OCI-M2 (cell line): ENCODE measurements around the gene PTH2.

ENCODE experiments used
- DNase-seq: peaks from one replicate; lab custom pipeline; 2025; ENCODE audit not compliant: unreplicated experiment; lab: John Stamatoyannopoulos, UW

Gene PTH2

GRCh38 chr19:49415102-49415809 is 8.0 kb downstream of the PTH2 start:
- no peak for DNase-seq

DNA sequence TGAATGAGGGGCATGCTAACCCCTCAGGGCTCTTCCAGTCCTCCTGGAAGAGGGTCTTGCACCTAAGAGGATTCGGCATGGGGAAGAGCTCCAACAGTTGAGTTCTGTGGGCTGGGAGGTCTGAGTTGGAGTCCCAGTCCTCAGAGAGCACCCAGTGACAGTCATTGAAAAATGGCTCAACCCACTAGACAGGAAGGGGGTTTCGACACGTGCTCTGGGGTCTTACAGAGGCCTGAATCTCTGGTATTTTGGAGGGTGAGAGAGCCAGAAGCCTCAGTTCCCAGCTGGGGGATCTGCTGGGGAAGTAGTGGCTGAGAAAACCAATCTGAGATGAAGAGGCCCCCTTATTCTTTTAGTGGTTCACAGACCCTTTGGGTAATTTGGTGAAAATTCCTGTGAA is 9.0 kb downstream of the PTH2 start:
- no peak for DNase-seq

DNA sequence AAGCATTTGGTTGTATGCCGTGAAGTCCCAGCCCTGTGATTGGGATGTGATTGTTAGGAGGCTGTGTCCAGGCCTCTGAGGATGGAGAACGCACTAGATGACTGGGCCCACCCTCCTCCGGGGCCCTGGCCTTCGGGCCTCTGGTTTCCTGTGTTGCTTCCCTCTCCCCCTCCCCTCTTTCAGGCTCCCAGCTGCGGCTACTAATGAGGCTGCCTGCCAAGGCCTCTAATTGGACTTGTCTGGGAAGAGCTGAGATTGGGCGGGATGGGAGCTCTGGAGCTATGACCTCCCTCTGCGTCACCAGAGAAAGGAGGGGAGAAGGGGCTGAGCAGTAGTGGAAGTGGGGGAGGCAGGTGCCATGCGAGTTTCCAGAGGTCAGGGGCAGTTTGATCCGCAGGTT is 9.9 kb downstream of the PTH2 start:
- no peak for DNase-seq

DNA sequence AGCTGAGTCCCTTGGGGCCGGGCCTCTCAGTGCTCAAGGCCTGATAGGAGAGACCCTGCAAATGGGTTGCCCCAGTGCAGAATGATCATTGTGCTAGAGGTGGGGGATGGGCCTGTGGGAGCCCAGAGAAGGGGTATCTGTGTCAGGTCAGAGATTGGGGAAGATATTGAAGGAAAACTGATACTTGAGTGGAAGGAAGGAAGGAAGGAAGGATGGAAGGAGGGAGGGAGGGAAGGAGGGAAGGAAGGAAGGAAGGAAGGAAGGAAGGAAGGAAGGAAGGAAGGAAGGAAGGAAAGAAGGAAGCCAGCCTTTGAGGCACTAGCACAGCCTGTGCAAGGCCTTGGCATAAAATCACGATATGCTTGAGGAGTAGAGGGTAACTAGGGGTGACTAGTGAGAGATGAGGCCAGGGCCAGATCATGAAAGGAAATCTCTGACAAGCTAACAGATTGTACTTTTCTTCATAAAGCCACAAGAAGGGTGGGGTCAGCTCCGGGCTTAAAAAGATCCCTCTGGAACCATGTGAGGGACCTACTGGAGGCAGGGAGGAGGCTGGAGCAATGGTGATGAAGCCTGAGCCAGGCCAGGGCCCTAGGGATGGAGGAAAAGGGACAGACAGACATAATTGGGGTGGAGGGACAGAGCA is 11.4 kb downstream of the PTH2 start:
- DNase-seq, result no peak

DNA sequence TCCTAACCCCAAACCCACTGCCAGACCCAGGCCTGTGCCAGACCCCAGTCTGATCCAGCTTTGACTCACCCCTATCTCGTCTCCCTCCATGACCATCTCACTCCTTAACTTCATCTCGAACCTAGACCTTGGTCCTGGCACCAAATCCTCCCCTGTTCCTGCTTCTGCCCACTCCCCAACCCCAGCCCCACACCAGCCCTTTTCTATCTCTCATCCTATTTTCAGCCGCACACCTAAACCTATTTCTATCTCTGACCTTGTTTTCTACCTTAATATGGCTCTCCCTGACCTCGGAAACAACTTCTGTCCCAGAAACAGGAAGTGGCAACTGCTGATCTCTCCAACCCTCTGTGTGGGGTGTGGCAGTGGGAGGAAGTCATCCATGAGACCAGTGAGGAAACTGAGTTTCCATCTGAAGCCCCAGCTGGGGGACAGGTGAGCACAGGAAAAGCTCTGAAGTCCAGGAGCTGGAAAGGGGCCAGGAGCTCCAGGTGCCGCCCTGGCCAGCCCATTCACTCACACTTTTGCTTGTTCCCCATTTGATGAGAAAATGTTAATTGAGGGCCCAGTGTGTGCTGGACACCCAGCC is 13.7 kb downstream of the PTH2 start:
- no peak for DNase-seq

DNA sequence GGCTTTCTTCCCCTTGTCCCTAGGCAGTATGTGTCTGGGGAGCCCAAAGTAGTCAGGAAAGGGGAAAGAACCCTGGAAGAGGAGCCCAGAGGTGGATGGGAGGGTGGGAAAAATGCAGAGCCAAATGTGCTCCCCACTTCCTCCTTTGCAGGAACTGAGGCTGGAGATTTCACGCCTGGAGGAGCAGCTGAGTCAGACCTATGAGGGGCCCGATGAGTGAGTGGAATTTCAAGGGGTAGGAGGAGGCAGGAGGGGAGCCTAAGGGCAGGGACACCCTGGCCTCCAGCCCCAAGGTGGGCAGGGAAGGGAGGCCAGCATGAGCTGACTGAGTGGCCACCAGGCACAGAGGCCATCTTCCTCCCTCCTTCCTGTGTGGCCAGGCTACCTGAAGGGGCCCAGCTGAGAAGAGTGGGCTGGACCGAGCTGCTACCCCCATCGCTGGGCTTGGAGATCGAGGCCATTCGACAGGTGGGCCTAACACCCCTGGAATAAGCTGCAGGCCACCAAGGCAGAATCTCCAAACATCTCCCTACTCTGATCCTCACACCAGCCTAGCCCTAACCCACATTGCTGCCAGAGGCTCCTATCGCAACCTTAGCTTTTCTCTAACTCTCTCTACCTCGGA is 14.3 kb downstream of the PTH2 start:
- DNase-seq, result no peak

GRCh38 chr19:49407482-49408015 is 15.7 kb downstream of the PTH2 start:
- no peak for DNase-seq

DNA sequence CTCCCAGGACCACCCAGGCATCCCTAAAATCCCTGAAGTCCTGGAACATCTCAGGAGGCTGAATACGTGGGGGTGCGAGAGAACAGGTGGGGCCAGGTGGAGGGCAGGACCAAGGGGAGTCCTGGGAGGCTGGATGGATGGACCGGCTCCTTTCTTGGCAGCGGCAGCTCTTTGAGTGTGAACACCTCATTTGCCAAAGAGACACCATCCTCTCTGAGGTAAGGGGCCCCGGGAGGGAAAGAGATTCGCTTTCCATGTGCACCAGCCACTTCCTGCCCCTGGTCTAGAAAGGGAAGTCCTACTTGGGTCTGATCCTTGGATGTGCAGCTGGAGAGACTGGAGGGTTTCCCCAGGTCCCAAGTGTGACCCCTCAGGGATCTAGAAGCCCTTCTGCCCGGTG is 16.2 kb downstream of the PTH2 start:
- no peak for DNase-seq

DNA sequence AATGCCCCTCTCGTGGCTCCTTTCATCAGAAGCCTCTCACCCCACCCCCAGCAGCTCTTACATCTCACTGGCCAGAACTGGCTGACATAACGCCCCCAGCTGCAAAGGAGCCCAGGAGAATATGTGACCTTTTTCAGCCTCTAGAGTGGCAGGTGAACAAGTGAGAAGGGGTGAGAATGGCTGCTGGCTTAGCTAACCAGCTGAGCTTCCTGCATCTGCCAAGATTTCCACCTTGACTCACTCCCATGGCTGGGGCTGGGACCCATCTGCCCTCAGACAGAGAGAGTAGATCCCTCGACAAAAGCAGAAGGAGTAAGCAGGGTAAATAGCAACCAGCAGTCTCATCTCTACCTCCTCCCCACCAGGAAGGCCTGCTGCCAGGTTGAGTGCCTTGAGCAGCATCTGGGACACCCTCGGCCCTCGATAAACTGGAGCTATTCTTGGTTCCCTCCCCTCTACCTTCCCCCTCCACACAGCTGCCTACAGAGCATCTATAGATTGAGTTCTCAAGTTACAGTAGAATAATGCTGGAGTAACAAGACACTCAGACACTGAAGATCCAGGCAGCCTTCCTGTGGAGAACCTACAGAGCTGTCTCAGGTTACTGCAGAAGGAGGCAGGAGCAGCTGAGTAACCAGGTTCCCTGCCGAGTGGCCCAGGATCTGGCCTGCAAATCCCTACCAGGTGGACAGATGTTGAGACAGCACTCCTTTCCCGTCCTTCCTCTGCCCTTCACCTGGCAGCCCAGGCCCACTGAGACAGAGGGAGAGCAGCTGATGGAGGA is 19.6 kb downstream of the PTH2 start:
- DNase-seq, result peak; percentile 37

- DNase-seq, result no peak
Measured at GRCh38 chr19:49400029-49400428, 23.2 kb downstream of the PTH2 start.

- DNase-seq, result no peak
Measured at GRCh38 chr19:49398931-49399330, 24.3 kb downstream of the PTH2 start.

GRCh38 chr19:49398001-49398615 is 25.1 kb downstream of the PTH2 start:
- no peak for DNase-seq

DNA sequence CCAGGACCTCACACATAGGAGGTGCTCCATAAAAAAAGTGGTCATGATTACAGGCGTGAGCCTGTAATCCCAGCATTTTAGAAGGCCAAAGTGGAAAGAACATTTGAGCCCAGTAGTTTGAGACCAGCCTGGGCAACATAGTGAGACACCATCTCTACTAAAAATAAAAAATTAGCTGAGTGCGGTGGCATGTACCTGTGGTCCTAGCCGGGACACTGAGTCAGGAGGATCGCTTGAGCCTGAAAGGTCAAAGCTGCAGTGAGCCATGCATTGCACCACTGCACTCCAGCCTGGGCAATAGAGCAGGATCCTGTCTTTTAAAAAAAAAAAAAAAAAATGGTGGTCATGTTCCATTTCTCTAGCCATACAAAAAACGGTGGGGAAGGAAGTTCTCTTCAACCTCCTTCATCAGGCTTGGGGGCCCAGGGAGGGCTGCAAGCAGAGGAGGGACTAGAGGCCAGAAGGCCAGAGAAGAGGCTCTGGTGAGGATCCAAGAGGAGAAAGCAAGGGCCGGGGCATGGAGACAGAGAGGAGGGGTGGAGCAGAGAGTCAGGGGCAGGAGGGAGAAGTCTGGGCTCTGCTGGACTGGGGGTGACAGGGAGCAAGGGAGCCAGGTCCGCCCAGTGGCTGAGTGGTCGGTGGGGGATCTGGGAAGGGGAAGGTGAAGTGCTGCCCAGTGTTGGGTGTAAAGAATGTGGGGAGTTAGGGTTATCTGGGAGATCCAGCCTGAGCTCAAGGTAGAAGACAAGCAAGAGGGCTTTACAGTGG is 26.3 kb downstream of the PTH2 start:
- DNase-seq, result no peak

- DNase-seq, result no peak
Measured at GRCh38 chr19:49395581-49396407, 27.4 kb downstream of the PTH2 start.

- DNase-seq, result no peak
Measured at GRCh38 chr19:49393881-49394280, 29.4 kb downstream of the PTH2 start.

GRCh38 chr19:49391581-49392399 is 31.5 kb downstream of the PTH2 start:
- no peak for DNase-seq

DNA sequence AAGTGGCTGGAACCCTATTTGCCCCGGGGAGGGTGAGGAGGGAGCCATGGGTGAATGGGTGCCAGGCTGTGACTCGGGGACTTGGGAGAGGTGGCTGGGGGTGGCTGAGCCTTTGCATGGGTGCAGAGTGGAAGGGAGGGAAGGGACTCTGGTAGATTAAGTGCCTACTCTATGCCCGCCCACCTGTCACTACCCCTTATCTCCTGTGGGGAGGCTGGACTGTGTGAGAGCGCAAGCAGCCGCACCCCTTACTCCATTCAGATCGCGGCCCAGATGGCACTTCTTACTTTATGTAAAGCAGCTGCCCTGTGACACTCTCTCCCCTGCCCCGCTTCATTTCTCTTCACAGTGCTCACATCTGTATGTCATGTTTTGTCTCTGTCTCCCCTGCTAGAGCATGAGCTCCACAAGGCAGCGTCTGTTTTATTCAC is 32.3 kb downstream of the PTH2 start:
- DNase-seq, result no peak
